GM18508 (cell line): ENCODE data around the gene C8G.

Source experiments
- ATAC-seq: cut with Tn5 transposase; IDR thresholded peaks from one replicate; pipeline ENCODE4 v1.9.1; 2021; ENCODE audit warnings: moderate number of reproducible peaks; ENCODE audit not compliant: insufficient read depth, unreplicated experiment

C8G gene

GRCh38 chr9:136964171-136964689, 19.2 kb downstream of the C8G start:
- ATAC-seq, result no peak

- no peak for ATAC-seq
Observed at GRCh38 chr9:136964833-136965422, 19.9 kb downstream of the C8G start.

GRCh38 chr9:136965771-136966484, 20.9 kb downstream of the C8G start:
- no peak for ATAC-seq

GRCh38 chr9:136968333-136969127, 23.5 kb downstream of the C8G start:
- ATAC-seq, result no peak

GRCh38 chr9:136969150-136969549, 24.1 kb downstream of the C8G start:
- ATAC-seq, result no peak

- no peak for ATAC-seq
Observed at GRCh38 chr9:136969774-136970173, 24.7 kb downstream of the C8G start.

- ATAC-seq, result no peak
Observed at GRCh38 chr9:136970361-136970760, 25.3 kb downstream of the C8G start.

GRCh38 chr9:136971746-136972145, 26.7 kb downstream of the C8G start:
- no peak for ATAC-seq

GRCh38 chr9:136972335-136972734, 27.3 kb downstream of the C8G start:
- no peak for ATAC-seq

GRCh38 chr9:136972743-136973142, 27.7 kb downstream of the C8G start:
- no peak for ATAC-seq

GRCh38 chr9:136973618-136974617, 28.9 kb downstream of the C8G start:
- no peak for ATAC-seq

GRCh38 chr9:136974817-136975535, 29.9 kb downstream of the C8G start:
- no peak for ATAC-seq

GRCh38 chr9:136975644-136976043, 30.6 kb downstream of the C8G start:
- no peak for ATAC-seq

- no peak for ATAC-seq
Observed at GRCh38 chr9:136977223-136977622, 32.2 kb downstream of the C8G start, which contains the start of gene PTGDS. Gene PTGDS (plus strand): TSS chr9:136977504. CDS start chr9:136977579, 75 bp downstream.

GRCh38 chr9:136977649-136978072, 32.6 kb downstream of the C8G start:
- no peak for ATAC-seq

GRCh38 chr9:136978073-136978864, 33.2 kb downstream of the C8G start:
- ATAC-seq, result no peak

GRCh38 chr9:136978865-136979544, 34.0 kb downstream of the C8G start:
- no peak for ATAC-seq
